HG03354 (cell line): ENCODE measurements around the gene MTFR2.
"Not testable (repeated sequence)": the region's sequence is repeated elsewhere in the genome, so short reads cannot be mapped to it uniquely, and the experiment has no call there.

ENCODE experiments used
- ATAC-seq: cut with Tn5 transposase; IDR thresholded peaks from one replicate; pipeline ENCODE4 v1.9.1; 2021; ENCODE audit warnings: mild to moderate bottlenecking; ENCODE audit not compliant: unreplicated experiment, poor library complexity, severe bottlenecking

Gene MTFR2

GRCh38 chr6:136236466-136237293, 13.4 kb downstream of the MTFR2 start:
- no peak for ATAC-seq

GRCh38 chr6:136235233-136235564, 14.9 kb downstream of the MTFR2 start:
- no peak for ATAC-seq

GRCh38 chr6:136232701-136233100, 17.4 kb downstream of the MTFR2 start:
- no peak for ATAC-seq

- no peak for ATAC-seq
Measured at GRCh38 chr6:136230219-136230853, 19.8 kb downstream of the MTFR2 start.

DNA sequence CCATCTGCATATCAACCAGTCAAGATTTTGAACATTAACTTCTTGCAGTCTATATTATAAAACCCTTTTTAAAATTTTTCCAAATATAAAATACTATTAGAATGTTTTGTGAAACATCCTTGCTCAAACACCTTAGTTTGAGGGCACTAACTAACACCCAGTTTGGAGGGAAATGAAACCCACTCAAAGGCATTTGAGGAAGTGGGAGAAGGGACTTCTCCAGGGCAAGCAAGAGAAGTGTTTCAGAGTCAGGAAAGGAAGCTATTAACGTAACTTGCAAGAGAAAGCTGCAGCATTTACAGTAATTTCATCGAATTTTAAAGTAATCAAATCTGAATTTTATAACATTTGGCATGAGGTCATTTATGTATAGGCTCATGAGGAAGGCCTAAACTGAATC, 21.3 kb downstream of the MTFR2 start:
- ATAC-seq = no peak

DNA sequence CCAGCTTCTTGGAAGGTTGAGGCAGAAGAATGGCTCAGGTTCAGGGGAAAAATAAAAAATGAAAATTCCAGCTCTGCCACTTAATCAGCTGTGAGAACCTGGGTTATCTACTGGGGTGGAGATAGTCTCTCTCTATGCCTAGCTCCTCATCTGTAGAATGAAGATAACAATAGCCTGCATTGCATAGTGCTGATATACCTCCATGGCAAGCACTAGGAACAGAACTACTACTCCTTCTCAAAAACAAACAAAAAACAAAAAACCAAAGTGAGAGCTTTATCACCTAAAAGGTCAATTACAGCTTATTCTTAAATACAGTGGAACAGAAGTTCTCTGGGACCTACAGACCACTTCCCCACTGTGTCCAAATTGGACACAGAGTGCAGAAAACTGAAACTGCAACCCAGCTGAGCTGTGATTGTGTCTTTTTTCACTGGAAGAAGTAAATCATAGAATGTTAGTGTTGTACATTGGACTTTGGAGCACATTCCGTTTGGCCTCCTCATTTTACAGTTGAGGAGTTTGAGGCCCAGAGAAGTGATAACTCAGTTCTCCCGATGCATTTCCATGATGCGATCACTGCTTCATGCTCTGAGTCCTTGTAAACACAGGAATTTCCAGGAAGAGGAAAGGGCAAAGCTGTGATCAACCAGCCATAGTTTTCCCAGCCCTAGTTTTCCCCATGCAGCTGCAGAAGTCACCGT, 23.3 kb downstream of the MTFR2 start:
- ATAC-seq = peak; percentile 37

GRCh38 chr6:136226027-136226673, 24.0 kb downstream of the MTFR2 start:
- peak; percentile 91 for ATAC-seq

- no peak for ATAC-seq
Measured at GRCh38 chr6:136225496-136225895, 24.6 kb downstream of the MTFR2 start.

DNA sequence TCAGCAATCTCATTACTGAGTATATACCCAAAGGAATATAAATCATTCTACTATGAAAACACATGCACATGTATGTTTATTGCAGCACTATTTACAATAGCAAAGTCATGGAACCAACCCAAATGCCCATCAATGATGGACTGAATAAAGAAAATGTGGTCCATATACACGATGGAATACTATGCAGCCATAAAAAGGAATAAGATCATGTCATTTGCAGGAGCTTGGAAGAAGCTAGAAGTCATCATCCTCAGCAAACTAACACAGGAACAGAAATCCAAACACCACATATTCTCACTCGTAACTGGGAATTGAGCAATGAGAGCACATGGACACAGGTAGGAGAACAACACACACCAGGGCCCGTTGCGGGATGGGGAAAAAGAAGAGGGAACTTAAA, 25.1 kb downstream of the MTFR2 start:
- not testable (repeated sequence) for ATAC-seq

GRCh38 chr6:136216503-136217401, 33.4 kb downstream of the MTFR2 start:
- ATAC-seq = no peak

DNA sequence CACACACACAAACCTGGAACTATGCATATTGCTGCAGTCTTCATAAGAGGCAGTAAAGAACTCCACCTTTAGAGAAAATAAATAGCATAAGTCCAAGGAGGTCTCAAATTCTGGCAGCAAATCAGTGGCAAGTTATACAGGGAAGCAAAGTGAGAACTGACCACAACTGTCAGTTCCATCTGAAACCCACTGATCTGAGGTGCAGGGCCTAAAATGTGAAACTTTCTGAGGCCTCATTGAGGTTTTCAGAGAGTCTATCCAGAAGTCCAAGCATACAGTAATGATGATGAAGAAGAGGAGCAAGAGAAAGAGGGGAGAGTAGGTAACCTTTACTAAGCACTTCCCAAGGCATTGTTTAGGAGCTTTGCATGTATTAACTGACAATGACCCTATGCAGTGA, 36.3 kb downstream of the MTFR2 start:
- no peak for ATAC-seq

GRCh38 chr6:136213012-136213539, 37.0 kb downstream of the MTFR2 start:
- no peak for ATAC-seq

GRCh38 chr6:136212608-136213007, 37.5 kb downstream of the MTFR2 start:
- ATAC-seq = no peak

DNA sequence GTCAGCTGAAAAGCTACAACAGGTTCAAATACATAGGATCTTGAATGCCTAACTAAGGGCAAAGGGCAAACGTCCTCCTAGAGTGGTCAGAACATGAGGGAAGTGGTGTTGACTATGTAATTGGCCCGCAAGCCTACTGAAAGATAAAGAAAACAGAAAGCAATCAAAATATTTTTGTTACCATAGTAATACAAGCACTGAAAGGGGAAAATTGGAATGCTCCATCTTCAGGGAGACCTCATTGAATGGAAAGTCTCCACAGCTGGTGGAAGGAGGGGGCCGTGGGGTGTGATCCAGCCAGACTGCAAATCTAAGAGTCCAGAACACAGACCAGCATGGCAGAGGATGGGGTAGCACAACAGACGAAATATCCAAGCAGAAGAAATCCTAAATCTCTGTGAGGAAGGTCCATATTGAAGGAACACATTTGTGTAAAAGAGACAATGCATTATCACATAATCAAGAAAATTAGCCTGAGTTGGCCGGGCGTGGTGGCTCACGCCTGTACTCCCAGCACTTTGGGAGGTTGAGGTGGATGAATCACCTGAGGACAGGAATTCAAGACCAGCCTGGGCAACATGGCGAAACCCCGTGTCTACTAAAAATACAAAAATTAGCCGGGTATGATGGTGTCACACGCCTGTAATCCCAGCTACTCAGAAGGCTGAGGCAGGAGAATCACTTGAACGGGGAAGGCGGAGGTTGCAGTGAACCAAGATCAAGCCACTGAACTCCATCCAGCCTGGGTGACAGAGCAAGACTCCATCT, 39.5 kb downstream of the MTFR2 start:
- ATAC-seq = no peak

- ATAC-seq = no peak
Measured at GRCh38 chr6:136209496-136209895, 40.6 kb downstream of the MTFR2 start.

GRCh38 chr6:136208783-136209182, 41.3 kb downstream of the MTFR2 start:
- no peak for ATAC-seq

DNA sequence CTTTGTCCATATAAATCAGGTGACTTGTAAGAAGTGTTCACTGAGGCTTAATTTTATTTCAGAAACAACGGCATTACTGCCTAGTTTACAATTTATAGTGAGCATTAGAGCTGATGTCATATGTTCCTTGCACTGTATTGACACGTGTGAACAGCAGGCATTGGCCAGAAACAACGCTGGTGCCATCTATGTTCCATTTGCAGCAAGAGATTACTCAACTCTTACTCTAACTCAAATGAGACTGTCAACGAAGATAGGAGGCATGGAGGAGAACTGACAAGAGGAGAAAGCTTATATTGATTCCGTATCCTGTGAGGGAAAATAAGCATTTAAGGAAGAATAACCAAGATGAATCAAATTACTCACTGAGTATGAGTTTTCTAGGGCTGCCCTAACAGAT, 48.4 kb downstream of the MTFR2 start:
- ATAC-seq = no peak

DNA sequence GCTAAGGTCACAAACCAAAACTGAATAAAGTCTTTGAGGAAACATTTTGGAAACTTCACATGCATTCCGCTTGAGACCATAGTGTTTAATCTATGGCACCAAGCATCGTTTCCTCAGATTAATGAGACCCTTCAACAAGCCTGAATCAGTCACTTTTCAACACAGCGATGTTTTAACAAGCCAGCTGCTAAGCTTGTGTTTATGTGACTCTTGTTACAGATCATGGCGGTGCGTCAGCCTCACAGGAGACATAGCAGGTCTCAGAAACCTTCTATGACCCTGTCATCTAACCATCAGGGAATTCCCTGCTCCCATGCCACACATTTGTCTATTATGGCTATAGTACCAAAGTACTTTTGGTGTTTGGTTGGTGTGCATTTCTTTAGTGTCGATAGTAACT, 57.2 kb downstream of the MTFR2 start:
- ATAC-seq = no peak
